Peyer's patch (tissue), 4 donors: ENCODE data around the gene SEMA5A.

ENCODE experiments used
- POLR2A ChIP-seq, 2 donors: fragments of 450-650 bp; IDR thresholded peaks; one replicate each; pipeline ENCODE4 v1.5.1; 2017; ENCODE audit warnings: antibody characterized with exemption in 2 of 2, mild to moderate bottlenecking in 2 of 2, moderate library complexity in 2 of 2
- TF ChIP-seq, protein P1 (sequence below), 6 experiments: fragments of 450-650 bp in 4 of 6; fragments of 200-600 bp in 2 of 6; sonication (generic) in 1 of 6; IDR thresholded peaks; one replicate each; pipeline ENCODE4 v1.5.1; 2017 to 2019; ENCODE audit warnings: antibody characterized with exemption in 6 of 6, mild to moderate bottlenecking in 3 of 6, moderate library complexity in 1 of 6

DNA sequence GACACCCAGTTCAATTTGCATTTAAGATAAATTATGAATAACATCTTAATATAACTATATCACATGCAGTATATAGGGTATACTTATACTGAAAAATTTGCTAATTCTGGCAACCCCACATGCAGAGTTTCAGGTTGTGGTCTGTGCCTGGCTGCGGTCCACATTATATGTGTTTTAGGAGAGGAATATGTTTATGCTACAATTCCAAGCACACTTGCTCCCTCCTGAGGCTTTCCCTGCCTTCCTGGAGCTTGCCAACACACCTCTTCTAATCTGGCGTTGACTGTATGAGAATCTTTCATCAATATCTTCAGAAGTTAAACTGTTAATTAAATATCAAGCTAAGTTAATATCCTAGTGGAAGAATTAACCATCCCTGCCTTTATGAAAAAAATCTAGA, 45.2 kb downstream of the SEMA5A start:
- TF ChIP-seq POLR2A (IDR thresholded peaks at IDR 0.05), result no peak
- TF ChIP-seq, protein P1, sequence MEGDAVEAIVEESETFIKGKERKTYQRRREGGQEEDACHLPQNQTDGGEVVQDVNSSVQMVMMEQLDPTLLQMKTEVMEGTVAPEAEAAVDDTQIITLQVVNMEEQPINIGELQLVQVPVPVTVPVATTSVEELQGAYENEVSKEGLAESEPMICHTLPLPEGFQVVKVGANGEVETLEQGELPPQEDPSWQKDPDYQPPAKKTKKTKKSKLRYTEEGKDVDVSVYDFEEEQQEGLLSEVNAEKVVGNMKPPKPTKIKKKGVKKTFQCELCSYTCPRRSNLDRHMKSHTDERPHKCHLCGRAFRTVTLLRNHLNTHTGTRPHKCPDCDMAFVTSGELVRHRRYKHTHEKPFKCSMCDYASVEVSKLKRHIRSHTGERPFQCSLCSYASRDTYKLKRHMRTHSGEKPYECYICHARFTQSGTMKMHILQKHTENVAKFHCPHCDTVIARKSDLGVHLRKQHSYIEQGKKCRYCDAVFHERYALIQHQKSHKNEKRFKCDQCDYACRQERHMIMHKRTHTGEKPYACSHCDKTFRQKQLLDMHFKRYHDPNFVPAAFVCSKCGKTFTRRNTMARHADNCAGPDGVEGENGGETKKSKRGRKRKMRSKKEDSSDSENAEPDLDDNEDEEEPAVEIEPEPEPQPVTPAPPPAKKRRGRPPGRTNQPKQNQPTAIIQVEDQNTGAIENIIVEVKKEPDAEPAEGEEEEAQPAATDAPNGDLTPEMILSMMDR (IDR thresholded peaks at IDR 0.05), result no peak
